ENCODE measurements around the gene RSBN1.

Gene RSBN1

GRCh38 chr1:113809670-113810602 lies 2.3 kb downstream of the RSBN1 start:
- H3K4me1 ChIP-seq (ENCODE audit: insufficient read depth, poor library complexity, severe bottlenecking): peaks cover 20% of the 10 kb centered on the region
- TF ChIP-seq, protein P1, sequence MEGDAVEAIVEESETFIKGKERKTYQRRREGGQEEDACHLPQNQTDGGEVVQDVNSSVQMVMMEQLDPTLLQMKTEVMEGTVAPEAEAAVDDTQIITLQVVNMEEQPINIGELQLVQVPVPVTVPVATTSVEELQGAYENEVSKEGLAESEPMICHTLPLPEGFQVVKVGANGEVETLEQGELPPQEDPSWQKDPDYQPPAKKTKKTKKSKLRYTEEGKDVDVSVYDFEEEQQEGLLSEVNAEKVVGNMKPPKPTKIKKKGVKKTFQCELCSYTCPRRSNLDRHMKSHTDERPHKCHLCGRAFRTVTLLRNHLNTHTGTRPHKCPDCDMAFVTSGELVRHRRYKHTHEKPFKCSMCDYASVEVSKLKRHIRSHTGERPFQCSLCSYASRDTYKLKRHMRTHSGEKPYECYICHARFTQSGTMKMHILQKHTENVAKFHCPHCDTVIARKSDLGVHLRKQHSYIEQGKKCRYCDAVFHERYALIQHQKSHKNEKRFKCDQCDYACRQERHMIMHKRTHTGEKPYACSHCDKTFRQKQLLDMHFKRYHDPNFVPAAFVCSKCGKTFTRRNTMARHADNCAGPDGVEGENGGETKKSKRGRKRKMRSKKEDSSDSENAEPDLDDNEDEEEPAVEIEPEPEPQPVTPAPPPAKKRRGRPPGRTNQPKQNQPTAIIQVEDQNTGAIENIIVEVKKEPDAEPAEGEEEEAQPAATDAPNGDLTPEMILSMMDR (IDR thresholded peaks at IDR 0.05; ENCODE audit: poor library complexity, severe bottlenecking): no peak
- H3K4me3 ChIP-seq (ENCODE audit: severe bottlenecking): peak overlapping the region; percentile 79
- no peaks in the 10 kb centered on the region for H3K36me3 ChIP-seq (ENCODE audit: low read depth)
- ATAC-seq (ENCODE audit: low read depth): no peak
- H3K27me3 ChIP-seq (ENCODE audit: insufficient read depth, poor library complexity, severe bottlenecking): no peaks in the 10 kb centered on the region
- DNase-seq (ENCODE audit: low spot score): no peak
- H3K9me3 ChIP-seq (ENCODE audit: severe bottlenecking): no peaks in the 10 kb centered on the region
- peak overlapping the region; percentile 23 for H3K27ac ChIP-seq (ENCODE audit: poor library complexity, severe bottlenecking)

DNA sequence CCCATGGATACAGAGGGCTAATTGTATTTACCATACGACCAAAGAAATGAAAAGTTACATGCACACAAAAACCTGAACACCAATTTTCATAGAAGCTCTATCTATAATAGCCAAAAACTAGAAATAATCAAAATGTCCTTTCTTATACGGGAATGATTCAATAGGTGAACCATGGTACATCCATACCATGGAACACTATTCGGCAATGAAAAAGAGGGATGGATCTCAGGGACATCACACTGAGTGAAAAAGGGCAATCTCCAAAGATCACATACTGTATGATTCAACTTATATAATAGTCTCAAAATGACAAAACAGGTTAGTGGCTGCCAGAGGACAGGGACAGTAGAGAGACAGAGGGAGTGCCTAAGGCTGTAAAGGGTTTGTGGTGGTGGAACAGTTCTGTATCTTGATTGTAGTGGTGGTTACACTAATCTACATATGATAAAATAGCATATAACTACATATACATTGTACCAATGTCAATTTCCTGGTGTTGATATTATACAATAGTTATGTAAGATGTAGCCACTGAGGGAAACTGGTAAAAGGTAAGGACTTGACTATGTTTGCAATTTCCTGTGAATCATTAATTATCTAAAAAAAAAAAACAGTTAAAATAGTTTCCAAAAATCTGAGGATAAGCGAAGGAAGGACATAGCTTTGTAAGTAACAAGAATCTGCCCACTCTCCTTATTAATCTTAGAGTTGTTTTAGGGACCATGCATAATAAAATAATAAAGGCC lies 3.7 kb downstream of the RSBN1 start:
- TF ChIP-seq, protein P1 (IDR thresholded peaks at IDR 0.05; ENCODE audit: poor library complexity, severe bottlenecking): no peak
- peak overlapping the region; percentile 23 for H3K27ac ChIP-seq (ENCODE audit: poor library complexity, severe bottlenecking)
- ATAC-seq (ENCODE audit: low read depth) (no peak), DNase-seq (ENCODE audit: low spot score) (no peak)
- no peaks in the 10 kb centered on the region for H3K27me3 ChIP-seq (ENCODE audit: insufficient read depth, poor library complexity, severe bottlenecking)
- no peaks in the 10 kb centered on the region for H3K9me3 ChIP-seq (ENCODE audit: severe bottlenecking)
- H3K4me1 ChIP-seq (ENCODE audit: insufficient read depth, poor library complexity, severe bottlenecking): peaks cover 26% of the 10 kb centered on the region
- 0 out of 2 replicates have a peak, but pooled peaks cover 6% of the 10 kb centered on the region for H3K36me3 ChIP-seq (ENCODE audit: low read depth)
- no peak overlapping the region for H3K4me3 ChIP-seq (ENCODE audit: severe bottlenecking)

DNA sequence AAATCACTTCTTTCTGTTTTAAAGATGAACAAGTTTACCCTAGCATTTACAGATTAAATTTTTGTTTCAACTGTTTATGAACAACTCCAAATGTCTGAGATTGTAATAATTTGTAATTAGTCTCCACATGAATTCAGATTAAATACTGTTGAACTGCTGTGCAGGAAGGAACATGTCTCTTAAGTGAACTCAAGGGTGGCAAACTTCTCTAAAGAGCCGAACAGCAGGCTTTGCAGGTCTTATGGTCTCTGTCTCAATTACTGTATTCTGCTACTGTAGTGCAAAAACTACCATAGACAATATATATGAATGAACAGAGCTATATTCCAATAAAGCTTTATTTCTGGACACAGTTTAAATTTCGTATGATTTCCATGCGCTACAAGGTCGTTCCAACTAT lies 6.6 kb downstream of the RSBN1 start:
- no peak for ATAC-seq (ENCODE audit: low read depth)
- TF ChIP-seq, protein P1 (IDR thresholded peaks at IDR 0.05; ENCODE audit: poor library complexity, severe bottlenecking): no peak
- H3K27me3 ChIP-seq (ENCODE audit: insufficient read depth, poor library complexity, severe bottlenecking): no peaks in the 10 kb centered on the region
- H3K4me1 ChIP-seq (ENCODE audit: insufficient read depth, poor library complexity, severe bottlenecking): peaks cover 26% of the 10 kb centered on the region
- H3K36me3 ChIP-seq (ENCODE audit: low read depth): 0 out of 2 replicates have a peak, but pooled peaks cover 6% of the 10 kb centered on the region
- H3K4me3 ChIP-seq (ENCODE audit: severe bottlenecking): no peak overlapping the region
- no peaks in the 10 kb centered on the region for H3K9me3 ChIP-seq (ENCODE audit: severe bottlenecking)
- H3K27ac ChIP-seq (ENCODE audit: poor library complexity, severe bottlenecking): no peak overlapping the region
- no peak for DNase-seq (ENCODE audit: low spot score)

DNA sequence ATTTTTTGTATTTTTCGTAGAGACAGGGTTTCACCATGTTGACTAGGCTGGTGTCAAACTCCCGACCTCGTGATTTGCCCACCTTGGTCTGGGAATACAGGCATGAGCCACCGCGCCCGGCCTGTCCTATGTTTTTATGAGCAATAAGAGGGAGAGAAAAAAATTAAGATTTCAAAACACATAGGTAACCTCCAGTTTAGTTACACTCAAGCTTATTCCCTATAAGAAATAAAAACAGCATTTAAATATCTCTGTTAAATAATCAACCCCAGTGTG lies 7.1 kb downstream of the RSBN1 start:
- Histone ChIP-seq H3K27me3 (ENCODE audit: insufficient read depth, poor library complexity, severe bottlenecking) (no peaks in the 10 kb centered on the region), H3K27ac (ENCODE audit: poor library complexity, severe bottlenecking) (no peak overlapping the region), H3K36me3 (ENCODE audit: low read depth) (0 out of 2 replicates have a peak, but pooled peaks cover 6% of the 10 kb centered on the region), H3K4me1 (ENCODE audit: insufficient read depth, poor library complexity, severe bottlenecking) (peaks cover 24% of the 10 kb centered on the region), H3K4me3 (ENCODE audit: severe bottlenecking) (no peak overlapping the region), H3K9me3 (ENCODE audit: severe bottlenecking) (no peaks in the 10 kb centered on the region)
- TF ChIP-seq, protein P1 (IDR thresholded peaks at IDR 0.05; ENCODE audit: poor library complexity, severe bottlenecking): no peak
- DNase-seq (ENCODE audit: low spot score) (no peak), ATAC-seq (ENCODE audit: low read depth) (no peak)

All from RWPE2 (cell line).